ENCODE results near the gene DAND5.
"Not testable (repeated sequence)": the region's sequence is repeated elsewhere in the genome, so short reads cannot be mapped to it uniquely, and the experiment has no call there.

- not testable (repeated sequence) for TF ChIP-seq CTCF (IDR thresholded peaks at IDR 0.05); EZH2 (IDR thresholded peaks at IDR 0.05; ENCODE audit: borderline replicate concordance, insufficient read depth, low read depth, low read length, poor library complexity, severe bottlenecking)
These were observed 17.3 kb upstream of the DAND5 start for GRCh38 chr19:12952050-12952449.

Data from B cell (primary cell).